ENCODE measurements around the gene CFAP43.
A peak's percentile ranks its signal among the peaks of the same experiment; 100 is the strongest.

Gene CFAP43

DNA sequence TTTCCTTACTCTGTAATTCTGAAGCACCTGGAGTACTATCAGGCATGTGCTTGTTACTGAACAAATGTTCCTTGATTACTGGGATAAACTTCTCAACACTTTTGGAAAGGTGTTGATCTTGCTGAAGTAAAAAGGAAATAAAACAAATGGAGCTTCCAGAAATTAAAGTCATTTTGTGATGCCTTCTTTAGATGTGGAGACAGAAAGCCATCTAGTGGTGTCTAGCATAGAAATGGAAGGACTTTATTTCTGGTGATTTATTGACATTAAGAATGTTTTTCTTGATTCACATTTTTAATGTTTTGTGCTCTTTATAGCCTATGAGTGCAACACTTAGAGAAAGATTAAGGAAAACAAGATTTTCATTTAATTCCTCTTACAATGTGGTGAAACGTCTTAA lies 108.8 kb downstream of the CFAP43 start:
- DNase-seq = no peak

DNA sequence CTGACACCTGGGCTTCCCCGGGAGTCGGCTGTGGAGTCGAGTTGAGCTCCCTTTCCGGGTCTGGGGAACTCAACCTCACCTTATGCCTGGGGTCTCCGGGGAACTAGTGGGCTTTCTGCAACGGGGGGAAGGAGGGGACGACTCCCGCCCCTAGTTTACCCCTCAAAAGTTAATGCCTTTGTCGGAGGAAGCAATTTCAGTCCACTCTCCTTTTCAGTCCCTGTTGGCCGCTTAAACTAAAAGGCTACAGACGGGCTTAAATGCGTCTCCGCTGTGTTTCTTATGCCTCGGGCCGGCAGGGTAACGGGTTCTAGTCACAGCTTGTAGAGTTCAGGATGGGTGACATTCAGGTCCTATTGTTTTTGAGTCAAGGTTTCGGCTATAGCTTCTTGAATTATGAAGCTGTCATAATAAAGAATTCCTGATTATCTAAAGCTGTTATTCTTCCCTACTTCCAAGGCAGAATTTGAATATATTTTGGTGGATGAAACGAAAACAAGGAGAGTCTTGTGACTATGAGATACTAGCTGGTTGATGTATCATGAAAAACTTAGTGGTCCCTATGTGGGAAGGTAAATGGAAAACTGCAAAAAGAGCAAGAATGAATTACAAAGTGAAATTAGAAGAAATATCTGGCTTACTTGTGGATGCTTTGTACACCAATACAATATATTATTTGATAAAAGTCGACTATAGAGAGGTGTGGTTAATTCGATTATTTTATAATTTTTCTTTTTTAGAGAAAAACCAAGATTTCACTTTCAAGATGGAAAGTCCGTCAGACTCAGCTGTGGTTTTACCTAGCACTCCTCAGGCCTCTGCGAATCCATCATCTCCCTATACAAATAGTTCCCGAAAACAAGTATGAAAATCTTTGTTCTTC lies 109.7 kb downstream of the CFAP43 start:
- no peak for DNase-seq

DNA sequence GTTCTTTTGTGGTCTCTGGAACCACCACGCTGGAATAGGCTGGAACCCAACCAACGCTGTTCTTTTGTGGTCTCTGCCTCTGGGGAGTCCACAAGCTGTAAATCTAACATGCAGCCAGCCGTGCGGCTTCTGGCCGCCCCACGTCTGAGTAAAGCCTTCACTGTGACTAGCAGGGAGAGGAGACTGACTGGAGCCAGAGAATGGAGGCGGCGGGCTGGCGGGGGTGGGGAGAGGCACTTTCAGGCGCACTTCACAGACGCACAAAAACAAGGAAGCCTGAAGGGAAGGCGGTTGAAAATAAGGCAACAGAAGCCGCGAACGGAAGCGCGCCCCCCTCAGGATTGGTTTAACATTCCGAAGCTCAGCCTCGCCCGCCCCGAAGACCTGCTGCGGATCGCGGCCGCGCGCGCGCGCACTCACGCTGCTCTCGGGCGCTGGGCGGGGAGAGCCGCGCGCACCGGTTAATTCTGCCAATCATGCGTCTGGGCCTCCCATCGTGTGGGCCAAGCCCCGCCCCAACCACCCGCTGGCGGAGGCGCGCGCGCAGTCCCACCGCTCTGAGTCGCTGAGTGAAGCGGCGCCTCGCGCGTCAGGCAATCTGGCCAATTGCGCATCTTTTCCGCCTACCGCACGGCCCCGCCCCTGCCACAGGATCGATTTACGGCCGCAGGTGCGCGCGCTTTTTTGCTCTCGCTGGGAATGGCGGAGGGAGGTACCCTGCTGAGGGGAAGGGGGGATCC lies 110.5 kb downstream of the CFAP43 start, which contains the start of gene SFR1:
SFR1 (plus strand) TSS at position 687 of the 740 bp plus-strand sequence; CDS start at position 700, 13 bp downstream.
- peak; percentile 99 for DNase-seq

DNA sequence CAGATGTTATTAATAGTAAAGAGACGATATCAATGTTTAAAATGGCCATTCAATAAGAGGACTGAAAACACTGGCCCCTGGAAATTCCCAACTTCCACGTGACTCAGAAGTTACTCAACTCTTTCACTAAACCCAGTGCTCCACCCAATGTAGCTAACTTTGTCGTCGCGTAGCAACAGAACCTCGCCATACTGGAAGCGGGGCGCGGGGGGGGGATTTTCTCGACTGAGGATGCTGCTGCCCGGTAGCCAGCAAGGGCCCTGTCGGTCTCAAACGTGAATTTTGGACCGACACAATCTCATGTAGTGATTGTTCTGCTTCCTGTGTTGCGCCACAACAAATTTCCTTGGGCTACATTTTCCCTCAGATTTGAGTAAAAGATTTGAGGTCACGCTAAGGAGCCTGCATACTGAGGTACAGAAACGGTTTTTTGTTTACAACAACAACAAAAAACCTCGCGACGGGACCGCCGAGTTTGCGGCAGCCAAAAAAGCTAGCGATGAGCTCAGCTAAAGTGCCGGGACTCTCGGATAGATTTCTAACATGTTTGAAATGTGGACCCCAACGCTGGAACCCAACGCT lies 111.2 kb downstream of the CFAP43 start:
- peak; percentile 84 for DNase-seq

DNA sequence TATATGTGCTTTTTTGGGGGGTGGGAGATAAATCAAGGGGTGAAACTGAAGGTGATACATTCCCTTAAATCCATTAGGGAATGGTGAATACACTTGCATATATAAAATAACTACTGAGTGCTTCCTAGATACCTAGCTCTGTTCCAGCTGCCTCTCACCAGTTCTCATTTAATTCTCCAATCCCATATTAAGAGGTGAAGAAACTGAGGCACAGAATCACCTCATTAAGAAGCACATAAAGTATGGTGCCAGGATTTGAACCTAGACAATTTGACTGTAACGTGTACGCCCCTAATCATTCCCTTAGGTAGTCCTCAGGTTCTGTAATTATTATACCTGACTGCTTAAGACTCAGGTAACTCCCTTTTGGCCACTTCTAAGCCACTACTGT lies 111.7 kb downstream of the CFAP43 start:
- no peak for DNase-seq

DNA sequence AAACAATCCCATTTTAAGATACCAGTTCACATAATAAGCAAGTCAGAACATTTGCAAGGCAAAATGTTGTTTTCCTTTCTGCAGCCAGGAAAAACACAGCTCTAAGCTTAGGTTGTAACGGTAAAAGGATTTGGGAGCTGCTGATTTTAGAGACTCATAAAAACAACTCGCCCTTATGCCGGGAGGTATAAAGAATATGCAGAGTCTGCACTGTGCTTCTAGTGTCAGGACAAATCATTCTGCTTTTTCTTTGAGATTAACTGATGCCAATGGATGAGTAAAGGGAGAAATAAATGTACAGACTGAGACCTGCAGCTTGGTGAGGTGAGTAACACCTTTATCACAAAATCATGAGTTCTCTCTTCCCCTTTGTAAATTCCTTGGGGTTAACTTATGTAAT lies 112.2 kb downstream of the CFAP43 start:
- DNase-seq = no peak

DNA sequence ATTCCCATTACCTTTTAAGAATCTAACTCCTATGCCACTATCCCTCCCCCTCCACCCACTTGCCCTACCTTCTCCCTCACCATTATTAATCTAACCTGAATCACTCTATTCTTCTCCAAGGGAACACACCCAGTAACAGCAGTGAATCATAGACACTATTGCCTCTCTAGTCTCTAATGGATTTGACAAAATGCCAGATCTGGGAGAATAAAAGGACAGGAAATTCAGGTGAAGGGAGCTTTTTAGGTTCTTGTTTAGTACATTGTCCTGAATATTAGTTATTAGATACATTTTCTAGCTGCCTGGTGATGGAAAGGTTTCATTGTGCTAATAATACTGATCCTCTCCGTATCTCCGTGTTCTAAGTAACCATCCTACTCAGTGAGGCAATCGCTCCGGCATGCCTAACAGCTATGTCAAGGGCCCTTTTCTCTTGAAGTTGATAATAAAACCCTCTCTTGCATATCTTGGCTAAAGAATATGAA lies 114.3 kb downstream of the CFAP43 start:
- no peak for DNase-seq

DNA sequence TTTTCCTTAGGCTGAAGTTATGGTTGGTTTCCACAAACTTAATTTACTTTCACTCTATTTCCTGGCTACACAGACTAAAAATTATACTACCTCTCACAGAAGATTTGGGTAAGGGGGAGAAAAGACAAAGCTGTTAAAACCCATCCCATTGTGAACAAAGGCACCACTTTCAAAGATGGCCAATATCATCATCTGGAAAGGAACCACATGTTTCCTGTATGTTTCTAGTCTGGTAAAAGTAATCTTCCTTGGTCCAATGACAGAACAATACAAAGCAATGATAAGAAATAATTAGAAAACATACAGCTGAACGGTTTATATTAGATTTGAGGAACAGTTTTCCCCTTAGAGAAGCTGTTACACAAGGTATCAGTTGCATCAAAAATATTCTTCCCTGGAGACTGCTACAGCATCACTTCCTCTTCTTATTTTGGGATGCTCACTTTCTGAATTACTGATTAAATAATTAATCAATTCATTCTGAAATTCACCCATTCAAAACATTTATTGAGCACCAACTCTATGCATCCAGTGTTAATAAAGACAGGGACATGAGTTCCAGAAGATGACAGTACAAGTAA lies 118.7 kb downstream of the CFAP43 start:
- DNase-seq = no peak

DNA sequence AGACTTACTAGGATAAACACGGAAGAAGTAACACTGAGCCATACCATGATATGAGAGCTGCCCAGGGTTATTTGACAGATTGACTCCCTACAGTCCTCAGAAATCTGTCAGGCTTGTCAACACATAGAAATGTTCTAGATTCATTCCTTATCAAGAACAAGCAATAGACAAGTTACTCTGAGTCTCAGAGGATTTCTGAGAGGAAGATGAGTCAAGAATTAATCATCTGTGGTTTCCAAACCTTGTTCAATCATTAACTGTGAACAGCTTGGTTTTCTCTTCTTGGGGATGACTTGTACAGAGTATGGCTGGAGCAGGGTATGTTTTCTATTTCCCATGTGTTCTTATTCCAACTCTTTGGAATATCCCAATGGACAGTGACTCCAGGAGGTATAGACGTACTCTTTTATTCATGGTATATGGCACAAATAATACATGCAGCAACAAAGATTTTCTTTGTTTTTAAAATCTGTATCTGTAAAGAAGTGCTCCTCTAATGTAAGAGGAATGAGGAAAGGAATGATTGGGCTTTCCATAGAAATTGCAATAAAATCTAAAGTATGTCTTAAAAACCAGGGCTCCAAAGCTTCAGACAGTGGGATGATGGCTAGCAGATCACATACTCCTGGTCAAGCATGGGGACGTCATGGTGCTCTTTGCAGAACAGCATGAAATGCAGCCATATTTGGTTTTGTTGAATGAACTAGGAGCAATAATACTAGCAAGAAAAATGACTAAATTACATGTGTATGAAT lies 122.1 kb downstream of the CFAP43 start:
- no peak for DNase-seq

DNA sequence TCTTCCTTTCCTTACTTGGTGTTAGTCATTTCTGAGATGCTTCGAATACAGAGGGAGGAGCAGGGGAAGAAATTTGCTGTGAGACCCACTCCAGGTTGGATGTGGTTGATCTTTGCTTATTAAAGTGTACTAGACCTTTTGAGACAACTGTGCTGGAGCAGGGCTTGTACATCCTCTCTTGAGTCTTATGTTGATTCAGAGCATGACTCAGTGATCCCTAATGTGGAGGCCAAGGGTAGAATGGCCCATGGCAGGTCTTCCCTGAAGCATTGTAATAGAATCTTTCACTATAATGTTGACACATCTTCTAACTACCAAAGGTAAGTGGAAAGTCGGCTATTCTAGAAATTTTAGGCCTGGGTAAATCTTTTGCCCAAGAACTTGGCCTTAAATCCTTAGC lies 127.2 kb downstream of the CFAP43 start:
- no peak for DNase-seq

DNA sequence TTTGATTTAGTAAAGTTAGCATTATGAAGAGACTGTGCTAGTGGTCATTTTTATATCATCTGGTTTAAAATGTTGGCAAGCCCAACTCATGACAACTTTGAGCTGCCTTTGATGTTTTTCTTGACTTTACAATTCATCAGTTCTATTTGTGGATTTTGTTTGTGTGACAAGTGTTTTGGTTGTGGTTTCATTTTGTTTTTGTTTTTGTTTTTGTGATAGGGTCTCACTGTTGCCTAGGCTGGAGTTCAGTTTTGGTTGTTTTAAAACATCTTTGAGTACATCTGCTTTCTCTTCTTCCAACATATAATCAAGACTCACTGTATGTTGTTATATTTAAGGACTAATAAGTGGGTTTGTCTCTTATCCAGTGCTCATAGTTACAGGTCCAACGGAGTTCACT lies 127.7 kb downstream of the CFAP43 start:
- no peak for DNase-seq

DNA sequence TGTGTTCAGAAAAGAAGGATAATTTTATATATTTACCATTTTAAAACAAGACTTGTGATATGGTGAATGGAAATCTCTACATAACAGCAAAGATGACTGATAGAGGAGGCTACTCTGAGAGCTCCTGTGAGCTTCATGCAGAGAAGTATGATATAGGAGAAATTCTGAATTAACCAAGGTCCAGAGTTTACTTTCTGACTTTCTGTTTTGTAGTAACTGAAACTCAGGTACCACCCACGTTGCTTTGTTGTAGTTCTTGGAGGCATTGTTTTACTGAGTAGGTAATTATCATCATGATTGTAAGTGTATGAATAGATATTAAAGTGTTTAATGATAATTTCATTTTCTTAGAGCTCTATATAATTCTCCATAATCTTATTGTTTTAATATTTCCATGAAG lies 128.2 kb downstream of the CFAP43 start:
- no peak for DNase-seq

DNA sequence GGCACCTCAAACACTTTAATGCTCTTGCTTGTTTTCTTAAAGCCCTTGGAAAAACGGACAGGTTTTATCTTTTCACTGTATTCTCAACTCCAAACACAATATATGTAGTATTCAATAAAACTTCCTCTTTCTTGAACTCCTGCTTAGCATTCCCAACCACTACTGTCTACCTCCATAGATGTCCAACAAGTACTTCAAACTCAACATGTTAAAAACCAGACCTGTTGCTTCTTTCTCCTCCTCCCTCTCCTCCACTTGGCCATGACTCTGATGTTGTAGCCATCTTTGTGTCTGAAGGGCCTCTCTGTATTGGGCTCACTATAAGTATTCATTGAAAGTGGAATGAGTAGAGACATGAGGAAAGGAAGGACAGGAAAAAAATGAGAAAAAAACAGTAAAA lies 130.3 kb downstream of the CFAP43 start:
- DNase-seq = no peak

DNA sequence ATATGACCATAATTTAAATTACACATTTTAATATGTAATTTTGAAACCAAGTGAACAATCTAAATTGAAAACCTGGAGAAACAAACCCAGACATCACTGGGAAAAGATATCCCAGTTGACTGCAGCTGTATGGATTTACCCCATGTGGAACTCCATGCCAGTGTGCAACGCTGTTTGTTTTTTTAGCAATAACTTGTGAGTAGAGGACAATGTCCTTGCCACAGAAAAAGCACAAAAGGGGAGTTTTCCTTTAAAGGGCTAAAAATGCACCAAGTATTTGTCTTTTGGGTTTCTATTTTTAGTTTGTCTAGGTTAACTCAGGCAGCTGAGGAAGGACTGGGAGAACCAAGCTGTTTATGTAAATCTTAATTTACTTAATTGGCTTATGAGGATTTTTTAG lies 131.4 kb downstream of the CFAP43 start:
- no peak for DNase-seq

DNA sequence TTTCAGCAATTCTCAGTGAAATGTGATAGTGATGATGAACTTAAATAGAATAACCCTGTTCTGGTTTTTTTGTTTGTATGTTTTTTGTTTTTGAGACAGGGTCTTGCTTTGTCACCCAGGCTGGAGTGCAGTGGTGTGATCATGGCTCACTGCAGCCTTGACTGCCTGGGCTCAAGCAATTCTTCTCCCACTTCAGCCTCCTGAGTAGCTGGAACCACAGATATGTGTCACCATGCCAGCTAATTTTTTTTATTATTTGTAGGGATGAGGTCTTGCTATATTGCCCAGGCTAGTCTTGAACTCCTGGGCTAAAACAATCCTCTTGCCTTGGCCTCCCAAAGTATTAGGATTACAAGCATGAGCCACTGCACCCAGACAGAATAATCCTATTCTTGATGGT lies 132.2 kb downstream of the CFAP43 start:
- no peak for DNase-seq

DNA sequence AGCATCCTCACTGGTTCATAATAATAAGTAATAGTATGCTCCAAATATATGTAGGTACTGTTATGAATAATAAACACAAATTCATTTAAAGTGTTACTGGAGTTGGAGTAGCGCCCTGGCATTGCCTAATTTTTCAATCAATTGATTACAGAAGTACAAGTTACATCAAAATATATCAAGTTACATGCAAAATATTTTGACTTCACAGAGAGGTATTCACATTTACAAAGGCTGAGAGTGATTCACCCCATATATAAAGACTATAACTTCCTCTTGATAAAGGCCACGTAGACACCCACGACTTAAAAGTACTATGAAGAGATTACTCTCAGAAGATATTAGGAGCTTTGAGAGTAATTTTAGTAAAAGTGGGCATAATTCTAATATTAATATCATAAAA lies 132.9 kb downstream of the CFAP43 start:
- no peak for DNase-seq

DNA sequence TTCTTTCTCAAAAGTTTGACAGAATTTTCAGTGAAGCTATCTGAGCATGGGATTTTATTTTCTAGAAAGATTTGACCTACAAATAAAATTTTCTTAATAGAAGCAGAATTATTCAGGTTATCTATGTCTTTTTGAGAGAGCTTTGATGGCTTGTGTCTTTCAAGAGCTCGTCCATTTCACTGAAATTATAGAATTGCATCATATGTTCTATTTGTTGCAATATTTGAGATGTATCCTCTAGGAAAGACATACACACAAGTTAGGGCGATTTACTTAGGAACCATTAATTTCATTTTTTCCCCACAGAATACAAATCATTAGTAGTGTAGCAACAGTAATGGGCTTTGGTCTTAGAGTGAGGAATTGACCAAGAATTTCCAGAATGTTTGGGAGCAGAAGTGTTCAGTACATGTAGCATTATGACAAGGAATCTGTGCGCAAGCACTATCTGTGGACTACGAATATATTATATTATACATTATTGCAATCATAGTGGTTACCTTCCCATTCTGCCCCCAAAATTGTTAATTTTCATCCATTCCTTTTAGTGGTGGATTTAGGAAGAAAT lies 133.7 kb downstream of the CFAP43 start:
- no peak for DNase-seq

DNA sequence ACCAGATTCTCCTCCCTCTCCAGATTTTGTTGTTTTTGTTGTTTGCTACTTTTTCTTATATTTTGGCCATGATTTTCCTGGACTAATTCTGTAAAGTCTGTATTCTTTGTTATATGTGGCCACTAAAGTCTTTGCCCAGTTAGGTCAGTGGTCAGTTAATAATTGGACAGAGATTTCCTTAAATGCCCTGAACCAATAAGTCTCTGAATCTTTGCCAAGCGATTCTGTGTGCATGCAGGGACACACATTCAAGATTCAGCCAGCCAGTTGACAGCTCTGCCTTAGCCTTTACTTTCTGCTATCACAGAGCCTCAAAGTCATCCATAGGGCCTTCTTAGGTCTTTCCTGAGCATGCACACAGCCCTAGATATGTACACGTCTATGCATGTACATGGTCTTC lies 135.5 kb downstream of the CFAP43 start:
- DNase-seq = no peak

DNA sequence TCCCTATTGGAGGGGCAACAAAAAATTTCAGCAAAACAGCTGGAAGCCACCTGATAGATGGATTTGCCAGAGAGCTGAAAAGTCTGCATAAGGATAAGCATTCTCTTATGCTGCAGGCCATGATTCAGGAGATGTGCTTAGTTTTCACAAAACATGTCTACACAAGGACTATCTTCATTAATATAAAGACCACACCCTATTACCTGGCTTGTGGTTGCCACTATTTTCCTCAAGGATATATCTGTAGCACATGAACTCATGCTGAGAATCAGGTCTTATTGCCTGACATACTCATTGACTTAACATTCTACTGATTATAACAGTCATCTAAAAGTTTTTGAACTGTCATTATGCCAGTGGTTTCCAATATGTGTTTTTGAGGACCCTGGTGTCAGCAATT lies 139.4 kb downstream of the CFAP43 start:
- DNase-seq = no peak

DNA sequence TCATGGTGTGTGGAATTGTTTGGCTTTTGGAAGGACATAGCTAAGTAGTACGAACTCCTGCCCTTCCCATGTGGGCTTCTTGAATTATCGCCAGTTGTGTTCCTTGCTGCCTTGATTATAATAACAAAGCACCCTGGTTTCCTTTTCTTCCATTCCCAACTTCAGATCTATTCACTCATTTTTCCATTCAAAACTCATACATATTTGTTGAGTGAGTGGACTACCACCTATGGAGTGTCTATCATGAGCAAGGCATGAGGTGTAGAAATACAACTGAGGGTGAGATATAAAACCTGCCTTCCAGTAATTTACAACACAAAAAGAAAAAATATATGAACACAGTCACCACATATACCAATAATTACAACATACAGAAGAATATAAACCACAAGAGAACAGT lies 141.6 kb downstream of the CFAP43 start:
- DNase-seq = no peak

DNA sequence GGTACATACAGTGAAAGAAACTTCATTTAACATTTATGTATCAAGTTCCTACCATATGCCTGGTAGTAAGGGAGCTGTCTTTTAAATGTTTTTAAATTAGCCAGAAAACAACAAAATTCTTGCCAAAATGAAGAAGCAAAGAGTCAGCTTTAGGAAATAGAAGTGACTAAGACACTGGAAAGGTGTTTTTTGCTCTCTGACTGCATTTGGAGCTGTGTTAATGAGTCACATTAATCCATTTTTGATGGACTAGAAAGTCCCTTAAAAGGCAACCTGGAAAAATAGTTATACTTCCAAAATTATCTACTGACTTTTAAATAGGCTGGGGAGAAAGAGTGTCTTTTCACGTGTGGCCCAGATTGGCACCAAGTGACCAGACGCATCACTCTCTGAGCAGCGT lies 142.5 kb downstream of the CFAP43 start:
- no peak for DNase-seq

DNA sequence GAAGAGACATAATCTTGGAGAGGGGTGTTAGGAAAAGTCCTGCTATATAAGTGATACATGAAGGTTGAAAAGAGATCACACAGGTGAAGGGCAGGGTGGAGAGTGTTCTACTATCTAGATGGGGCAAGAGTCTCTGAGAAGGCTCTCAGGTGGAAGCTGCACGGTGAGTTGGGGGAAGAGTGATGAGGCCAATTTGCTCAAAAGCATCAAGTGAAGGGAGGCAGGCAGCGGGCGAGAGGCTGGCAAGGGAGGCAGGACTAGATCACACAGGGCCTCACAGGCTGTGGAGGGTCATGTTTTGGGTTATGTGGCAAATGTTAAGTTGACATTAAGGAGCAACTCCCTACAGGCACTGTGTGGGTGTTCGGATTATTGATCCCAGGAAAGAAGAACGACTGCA lies 143.9 kb downstream of the CFAP43 start:
- DNase-seq = no peak

Data from activated naive CD4-positive, alpha-beta T cell treated with anti-CD3 and anti-CD28 coated beads, Interleukin-2, amount 50 U/mL, for 16 hours (primary cell).